ENCODE results near the gene KCNK17. TPM values are rescaled to one million over a fixed set of nuclear protein-coding genes. Genes with fewer than 3 reads are reported as not detected.
A peak's percentile ranks its signal among the peaks of the same experiment; 100 is the strongest.

Gene KCNK17, protein sequence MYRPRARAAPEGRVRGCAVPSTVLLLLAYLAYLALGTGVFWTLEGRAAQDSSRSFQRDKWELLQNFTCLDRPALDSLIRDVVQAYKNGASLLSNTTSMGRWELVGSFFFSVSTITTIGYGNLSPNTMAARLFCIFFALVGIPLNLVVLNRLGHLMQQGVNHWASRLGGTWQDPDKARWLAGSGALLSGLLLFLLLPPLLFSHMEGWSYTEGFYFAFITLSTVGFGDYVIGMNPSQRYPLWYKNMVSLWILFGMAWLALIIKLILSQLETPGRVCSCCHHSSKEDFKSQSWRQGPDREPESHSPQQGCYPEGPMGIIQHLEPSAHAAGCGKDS
- total RNA-seq, result 1 to 10 TPM in 5 of 6 donors, under 1 TPM in 1; 0.61 to 7.7 (median 2.8) TPM

GRCh38 chr6:39314273-39314795, at the start of gene KCNK17:
KCNK17 (minus strand) TSS chr6:39314419; CDS start chr6:39314320, 99 bp downstream.
- H3K27me3 ChIP-seq, result peaks cover 0 to 24% (median 9%) of the 10 kb centered on the region in 4 donors
- no peak for DNase-seq
- H3K27ac ChIP-seq, result peak within 1 kb of the TSS in 3 of 4 donors; percentile 30 to 43 (median 41)

GRCh38 chr6:39363280-39363679, 49.1 kb upstream of the KCNK17 start:
- WGBS, 2 donors, result 89 to 90% methylated on average over 8 of the region's 8 CpGs
- ATAC-seq (ENCODE audit: low FRiP score in 2 of 2) (no peak), DNase-seq (no peak)
- Histone ChIP-seq H3K4me1 (peaks cover 0 to 10% (median 7%) of the 10 kb centered on the region in 4 donors), H3K27ac (no peak overlapping the region), H3K27me3 (no peaks in the 10 kb centered on the region), H3K4me3 (no peak overlapping the region), H3K36me3 (no peaks in the 10 kb centered on the region), H3K9me3 (no peaks in the 10 kb centered on the region)
- no peak for TF ChIP-seq EP300 (IDR thresholded peaks at IDR 0.05)
- TF ChIP-seq POLR2AphosphoS5 (IDR thresholded peaks at IDR 0.05), result no peak
- TF ChIP-seq, protein P1, sequence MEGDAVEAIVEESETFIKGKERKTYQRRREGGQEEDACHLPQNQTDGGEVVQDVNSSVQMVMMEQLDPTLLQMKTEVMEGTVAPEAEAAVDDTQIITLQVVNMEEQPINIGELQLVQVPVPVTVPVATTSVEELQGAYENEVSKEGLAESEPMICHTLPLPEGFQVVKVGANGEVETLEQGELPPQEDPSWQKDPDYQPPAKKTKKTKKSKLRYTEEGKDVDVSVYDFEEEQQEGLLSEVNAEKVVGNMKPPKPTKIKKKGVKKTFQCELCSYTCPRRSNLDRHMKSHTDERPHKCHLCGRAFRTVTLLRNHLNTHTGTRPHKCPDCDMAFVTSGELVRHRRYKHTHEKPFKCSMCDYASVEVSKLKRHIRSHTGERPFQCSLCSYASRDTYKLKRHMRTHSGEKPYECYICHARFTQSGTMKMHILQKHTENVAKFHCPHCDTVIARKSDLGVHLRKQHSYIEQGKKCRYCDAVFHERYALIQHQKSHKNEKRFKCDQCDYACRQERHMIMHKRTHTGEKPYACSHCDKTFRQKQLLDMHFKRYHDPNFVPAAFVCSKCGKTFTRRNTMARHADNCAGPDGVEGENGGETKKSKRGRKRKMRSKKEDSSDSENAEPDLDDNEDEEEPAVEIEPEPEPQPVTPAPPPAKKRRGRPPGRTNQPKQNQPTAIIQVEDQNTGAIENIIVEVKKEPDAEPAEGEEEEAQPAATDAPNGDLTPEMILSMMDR (IDR thresholded peaks at IDR 0.05), result no peak
- no peak for TF ChIP-seq POLR2A (IDR thresholded peaks at IDR 0.05)

More at GRCh38 chr6:39314273-39314795, at the start of gene KCNK17:
- H3K4me1 ChIP-seq, result peaks cover 11 to 25% (median 21%) of the 10 kb centered on the region in 4 donors
- TF ChIP-seq, protein P1 (IDR thresholded peaks at IDR 0.05), result no peak
- TF ChIP-seq POLR2A (IDR thresholded peaks at IDR 0.05) (no peak), POLR2AphosphoS5 (IDR thresholded peaks at IDR 0.05) (no peak), EP300 (IDR thresholded peaks at IDR 0.05) (no peak)
- 18 to 53% methylated on average over 3 to 15 of the region's 28 CpGs for WGBS, 2 donors
- no peaks in the 10 kb centered on the region for H3K36me3 ChIP-seq
- no peaks in the 10 kb centered on the region for H3K9me3 ChIP-seq
- no peak for ATAC-seq (ENCODE audit: low FRiP score in 2 of 2)
- H3K4me3 ChIP-seq, result peak within 1 kb of the TSS; percentile 3 to 46 (median 40)

GRCh38 chr6:39362487-39362865, 48.3 kb upstream of the KCNK17 start:
- DNase-seq (no peak), ATAC-seq (ENCODE audit: low FRiP score in 2 of 2) (no peak)
- Histone ChIP-seq H3K9me3 (no peaks in the 10 kb centered on the region), H3K4me1 (peaks cover 0 to 12% (median 9%) of the 10 kb centered on the region in 4 donors), H3K27me3 (no peaks in the 10 kb centered on the region), H3K27ac (no peak overlapping the region), H3K4me3 (no peak overlapping the region), H3K36me3 (no peaks in the 10 kb centered on the region)
- WGBS, 2 donors, result 36 to 40% methylated on average over 3 of the region's 3 CpGs
- TF ChIP-seq POLR2AphosphoS5 (IDR thresholded peaks at IDR 0.05) (no peak), EP300 (IDR thresholded peaks at IDR 0.05) (no peak), POLR2A (IDR thresholded peaks at IDR 0.05) (no peak)
- TF ChIP-seq, protein P1 (IDR thresholded peaks at IDR 0.05), result no peak

DNA sequence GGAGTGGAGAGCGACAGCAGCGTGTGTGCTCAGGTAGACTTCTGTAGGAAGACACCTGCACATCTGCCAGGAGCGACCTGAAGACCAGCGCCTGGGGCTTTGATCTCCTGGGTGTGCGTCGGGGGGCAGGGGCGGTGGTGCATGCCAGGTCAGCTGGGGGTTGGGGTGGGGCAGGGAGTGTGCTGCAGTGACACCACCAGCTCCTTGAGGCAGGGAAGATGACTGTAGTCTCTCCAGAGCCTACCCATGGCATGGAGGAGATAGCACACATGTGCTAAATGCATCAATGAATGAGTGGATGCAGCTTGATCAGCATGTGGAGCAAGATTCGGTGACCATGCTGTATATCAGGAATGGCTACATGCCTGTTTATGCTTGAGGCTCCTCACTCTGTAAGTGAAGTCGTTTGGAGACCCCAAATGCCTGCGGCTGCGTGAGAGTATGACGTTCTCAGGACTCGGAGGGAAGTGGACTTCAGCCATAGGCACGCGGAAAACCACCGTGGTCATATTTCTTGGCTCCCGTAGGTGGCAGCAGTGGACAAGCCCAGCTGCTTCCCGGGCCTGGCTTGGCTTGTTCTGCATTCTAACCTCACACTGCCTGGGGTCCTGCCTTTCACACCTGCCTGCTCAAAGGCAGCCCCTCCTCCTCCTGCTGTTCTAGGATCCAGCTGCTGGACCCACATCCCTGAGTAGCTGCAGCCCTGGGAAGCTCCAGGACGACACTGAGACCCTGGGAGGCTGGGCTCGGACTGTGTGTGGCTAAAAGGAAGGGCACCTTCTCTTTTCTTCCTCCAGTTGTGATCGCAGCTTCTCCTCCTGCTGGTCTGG, 47.7 kb upstream of the KCNK17 start:
- ATAC-seq (ENCODE audit: low FRiP score in 2 of 2), result peak; percentile 78 to 85
- Histone ChIP-seq H3K27ac (no peak overlapping the region), H3K36me3 (no peaks in the 10 kb centered on the region), H3K27me3 (no peaks in the 10 kb centered on the region), H3K4me3 (no peak overlapping the region), H3K9me3 (no peaks in the 10 kb centered on the region), H3K4me1 (peaks cover 0 to 12% (median 9%) of the 10 kb centered on the region in 4 donors)
- WGBS, 2 donors, result 34 to 37% methylated on average over 20 to 21 of the region's 21 CpGs
- TF ChIP-seq EP300 (IDR thresholded peaks at IDR 0.05) (no peak), POLR2A (IDR thresholded peaks at IDR 0.05) (no peak)
- TF ChIP-seq, protein P1 (IDR thresholded peaks at IDR 0.05), result peak; percentile 58 to 86 (median 76)
- peak in 1 of 2 donors; percentile 65 for DNase-seq

Measured in upper lobe of left lung (tissue), 6 donors.